ENCODE results near the gene CACNB4.

The CACNB4 gene

DNA sequence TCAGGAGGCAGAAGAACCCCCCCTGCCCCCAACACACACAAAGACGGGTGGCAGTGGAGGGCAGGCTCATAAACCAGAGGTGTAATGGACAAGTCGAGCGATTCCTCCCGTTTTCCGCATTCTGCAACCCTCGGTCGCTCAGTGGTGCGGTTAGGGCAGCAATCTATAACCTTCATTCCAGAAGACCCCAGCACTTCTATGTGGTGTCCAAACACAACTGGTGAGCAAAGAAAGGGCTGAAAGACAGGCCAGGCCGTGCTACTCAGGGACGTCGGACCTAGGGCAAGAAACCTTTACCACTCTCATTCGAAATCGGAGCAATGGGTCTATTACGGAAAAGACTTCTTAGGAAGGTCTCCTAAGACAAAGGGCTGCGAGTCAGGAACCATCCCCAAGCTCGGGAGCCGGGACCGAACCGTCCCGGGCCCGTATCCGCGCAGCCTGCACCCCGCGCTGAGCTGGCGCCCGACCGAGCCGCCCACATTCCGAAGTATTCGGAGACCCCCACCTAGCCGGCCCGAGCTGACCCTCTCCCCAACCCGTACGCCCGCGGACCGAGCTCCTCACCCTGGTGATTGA, 271.2 kb downstream of the CACNB4 start:
- Histone ChIP-seq H3K27me3 (ENCODE audit: control insufficient read depth, insufficient read depth, low read length) (no peaks in the 10 kb centered on the region), H3K4me3 (ENCODE audit: low read depth, low read length) (peak overlapping the region; percentile 85), H2AFZ (peak overlapping the region; percentile 76), H3K36me3 (ENCODE audit: control insufficient read depth, insufficient read depth, low read length) (no peaks in the 10 kb centered on the region), H3K27ac (peak overlapping the region; percentile 54), H3K79me2 (peaks cover 11% of the 10 kb centered on the region), H3K9ac (peak overlapping the region; percentile 59), H3K4me2 (ENCODE audit: low read length) (peak overlapping the region; percentile 87), H3K4me1 (peaks cover 5% of the 10 kb centered on the region), H3K9me3 (ENCODE audit: control insufficient read depth, low read length) (no peaks in the 10 kb centered on the region)
- no peak for TF ChIP-seq CTCF (IDR thresholded peaks at IDR 0.05)

- H3K9me3 ChIP-seq (ENCODE audit: control insufficient read depth, low read length) = no peaks in the 10 kb centered on the region
- no peak overlapping the region for H3K27ac ChIP-seq
- H3K4me1 ChIP-seq = peaks cover 5% of the 10 kb centered on the region
- H3K79me2 ChIP-seq = peaks cover 14% of the 10 kb centered on the region
- peak overlapping the region; percentile 87 for H3K4me2 ChIP-seq (ENCODE audit: low read length)
- H3K36me3 ChIP-seq (ENCODE audit: control insufficient read depth, insufficient read depth, low read length) = no peaks in the 10 kb centered on the region
- H3K4me3 ChIP-seq (ENCODE audit: low read depth, low read length) = peak overlapping the region; percentile 85
- no peaks in the 10 kb centered on the region for H3K27me3 ChIP-seq (ENCODE audit: control insufficient read depth, insufficient read depth, low read length)
- no peak overlapping the region for H2AFZ ChIP-seq
- no peak for TF ChIP-seq CTCF (IDR thresholded peaks at IDR 0.05)
- no peak overlapping the region for H3K9ac ChIP-seq
These were observed 272.1 kb downstream of the CACNB4 start for GRCh38 chr2:151826737-151827157.

GRCh38 chr2:151824886-151825285, 274.0 kb downstream of the CACNB4 start:
- Histone ChIP-seq H3K9ac (no peak overlapping the region), H3K4me1 (peaks cover 5% of the 10 kb centered on the region), H3K27me3 (ENCODE audit: control insufficient read depth, insufficient read depth, low read length) (no peaks in the 10 kb centered on the region), H3K9me3 (ENCODE audit: control insufficient read depth, low read length) (no peaks in the 10 kb centered on the region), H3K79me2 (peaks cover 17% of the 10 kb centered on the region), H3K36me3 (ENCODE audit: control insufficient read depth, insufficient read depth, low read length) (no peaks in the 10 kb centered on the region), H3K27ac (no peak overlapping the region), H3K4me2 (ENCODE audit: low read length) (no peak overlapping the region), H3K4me3 (ENCODE audit: low read depth, low read length) (no peak overlapping the region), H2AFZ (no peak overlapping the region)
- no peak for TF ChIP-seq CTCF (IDR thresholded peaks at IDR 0.05)

DNA sequence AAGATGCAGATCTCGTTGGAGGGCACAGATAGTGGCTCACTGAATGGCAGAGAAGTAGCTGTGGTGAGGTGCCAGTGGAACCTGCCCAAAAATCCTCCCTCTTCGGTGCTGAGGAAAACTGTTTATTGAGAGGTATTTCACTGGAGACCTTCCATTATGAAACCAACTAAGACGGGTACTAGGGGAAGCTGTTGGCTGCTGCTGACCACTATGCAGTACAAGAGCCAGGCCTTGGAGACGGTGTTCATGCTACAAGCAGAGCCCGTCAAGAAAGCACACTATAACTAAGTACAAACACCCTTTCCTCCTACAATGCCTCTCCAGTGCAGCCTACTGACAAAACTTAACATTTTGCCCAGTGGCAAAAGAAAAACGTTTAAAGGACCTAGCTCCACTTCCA, 275.2 kb downstream of the CACNB4 start:
- no peak for TF ChIP-seq CTCF (IDR thresholded peaks at IDR 0.05)
- Histone ChIP-seq H3K4me3 (ENCODE audit: low read depth, low read length) (no peak overlapping the region), H3K9ac (no peak overlapping the region)

GRCh38 chr2:151819920-151820319, 278.9 kb downstream of the CACNB4 start:
- Histone ChIP-seq H3K4me3 (ENCODE audit: low read depth, low read length) (no peak overlapping the region), H2AFZ (no peak overlapping the region), H3K4me2 (ENCODE audit: low read length) (no peak overlapping the region), H3K9ac (no peak overlapping the region), H3K36me3 (ENCODE audit: control insufficient read depth, insufficient read depth, low read length) (no peaks in the 10 kb centered on the region), H3K4me1 (no peaks in the 10 kb centered on the region), H3K9me3 (ENCODE audit: control insufficient read depth, low read length) (no peaks in the 10 kb centered on the region), H3K27ac (no peak overlapping the region), H3K27me3 (ENCODE audit: control insufficient read depth, insufficient read depth, low read length) (no peaks in the 10 kb centered on the region), H3K79me2 (peaks cover 21% of the 10 kb centered on the region)
- TF ChIP-seq CTCF (IDR thresholded peaks at IDR 0.05) = no peak

More for the DNA sequence above, 275.2 kb downstream of the CACNB4 start:
- H3K79me2 ChIP-seq = peaks cover 22% of the 10 kb centered on the region
- no peaks in the 10 kb centered on the region for H3K36me3 ChIP-seq (ENCODE audit: control insufficient read depth, insufficient read depth, low read length)
- no peak overlapping the region for H3K4me2 ChIP-seq (ENCODE audit: low read length)
- peaks cover 2% of the 10 kb centered on the region for H3K4me1 ChIP-seq
- H3K27me3 ChIP-seq (ENCODE audit: control insufficient read depth, insufficient read depth, low read length) = no peaks in the 10 kb centered on the region
- H2AFZ ChIP-seq = no peak overlapping the region
- no peak overlapping the region for H3K27ac ChIP-seq
- H3K9me3 ChIP-seq (ENCODE audit: control insufficient read depth, low read length) = no peaks in the 10 kb centered on the region

Measured in parathyroid adenoma (tissue), 2 donors.